ENCODE data around the gene TBC1D16. TPM values are rescaled to one million over a fixed set of nuclear protein-coding genes. Genes with fewer than 3 reads are reported as not detected.

TBC1D16 gene
- total RNA-seq, 2 experiments from 2014 or later = 0.38 to 0.74 TPM

DNA sequence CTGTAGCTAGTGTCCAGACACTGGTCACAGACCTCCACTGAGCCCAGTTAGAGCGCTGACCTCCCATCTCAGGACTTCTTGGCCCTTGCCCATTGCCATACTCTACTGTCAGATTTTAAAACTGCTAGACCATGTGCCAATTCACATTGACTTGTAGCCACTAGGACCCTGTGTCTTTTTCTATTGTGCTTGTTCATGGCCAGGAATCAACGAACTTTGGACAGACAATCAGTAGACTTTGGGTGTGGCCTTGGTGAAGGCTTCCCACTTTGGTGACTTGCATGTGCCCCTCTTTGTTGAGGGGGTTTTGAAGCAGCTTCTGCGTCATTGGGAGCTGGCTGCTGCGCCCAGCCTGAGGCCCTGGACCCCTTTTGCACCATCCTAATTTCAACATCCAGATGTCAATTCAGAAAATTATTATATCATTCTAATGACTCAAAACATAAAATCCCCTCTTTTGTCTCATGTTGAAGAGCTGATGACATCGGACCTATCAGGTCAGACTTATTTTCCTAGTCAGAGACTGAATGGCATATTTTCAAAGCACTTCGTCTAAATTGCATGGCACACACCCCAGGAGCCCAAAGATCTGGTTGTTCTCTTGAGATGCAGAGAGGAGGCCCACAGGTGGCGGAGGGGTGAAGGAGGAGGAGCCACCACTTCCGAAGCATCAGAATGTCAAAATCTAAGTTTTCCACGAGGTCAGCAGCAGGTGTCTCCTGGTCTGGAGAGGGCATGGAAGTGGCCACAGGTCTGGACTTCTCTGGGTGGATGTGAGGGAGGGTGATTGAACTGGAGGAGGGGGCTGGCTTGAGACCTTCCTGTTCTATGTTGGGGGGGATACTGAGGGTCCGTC is 103.0 kb downstream of the TBC1D16 start:
- intact Hi-C loops (cut with micrococcal nuclease; ENCODE audit: unreplicated experiment) = no loop called here
- POLR2A ChIA-PET = no interaction called here
- H3K4me1 ChIP-seq (ENCODE audit: insufficient read depth, low read length, poor library complexity, severe bottlenecking) = peaks cover 18% of the 10 kb centered on the region

DNA sequence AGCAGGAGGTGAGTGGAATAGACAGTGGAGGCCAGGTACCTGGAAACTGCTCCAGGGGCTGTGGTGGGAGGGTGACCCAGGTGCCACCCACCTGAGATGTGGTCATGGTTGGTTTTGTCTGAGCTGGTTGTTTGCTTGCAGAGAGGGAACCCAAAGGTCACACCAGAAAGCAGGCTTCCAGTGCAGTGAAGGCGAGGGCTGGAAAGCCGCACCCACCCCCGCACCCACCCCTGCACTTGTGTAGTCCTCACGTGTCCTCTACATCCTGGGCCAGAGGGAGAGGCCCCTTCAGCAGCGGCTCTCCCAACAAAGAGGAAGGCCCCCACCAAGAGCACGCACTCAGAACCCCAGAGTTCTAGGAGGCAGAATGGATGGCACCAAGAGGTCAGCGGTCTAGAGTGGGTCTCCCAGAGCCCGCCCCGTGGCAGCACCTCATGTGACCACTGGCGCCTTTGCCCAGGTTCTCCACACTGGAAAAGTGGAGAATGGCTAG is 103.8 kb downstream of the TBC1D16 start:
- Histone ChIP-seq H3K9me2 (ENCODE audit: insufficient read depth, low read length) (no peaks in the 10 kb centered on the region), H3K79me2 (ENCODE audit: insufficient read depth, low read depth, low read length) (no peaks in the 10 kb centered on the region), H3K4me1 (ENCODE audit: insufficient read depth, low read length, poor library complexity, severe bottlenecking) (peaks cover 10% of the 10 kb centered on the region), H3K4me3 (ENCODE audit: low read depth, low read length, poor library complexity, severe bottlenecking) (no peak overlapping the region), H3K4me2 (ENCODE audit: low read length) (no peak overlapping the region), H2AFZ (ENCODE audit: low read length) (no peak overlapping the region), H3K27ac (ENCODE audit: low read depth, low read length, poor library complexity, severe bottlenecking) (no peak overlapping the region), H3K9me3 (ENCODE audit: low read length) (no peaks in the 10 kb centered on the region), H3K36me3 (ENCODE audit: insufficient read depth, low read length) (no peaks in the 10 kb centered on the region), H4K20me1 (ENCODE audit: insufficient read depth, low read length) (no peaks in the 10 kb centered on the region)
- ChIA-PET POLR2A (no interaction called here), CTCF (ENCODE audit: unreplicated experiment) (interaction anchor here (0.8 kb wide), 1 partner anchor 15 kb away, joined by 3 read pairs; no protein-coding TSS in a partner anchor)
- TF ChIP-seq EZH2phosphoT487 (IDR thresholded peaks at IDR 0.05; ENCODE audit: borderline replicate concordance, low read depth, low read length) = no peak
- TF ChIP-seq, protein P1, sequence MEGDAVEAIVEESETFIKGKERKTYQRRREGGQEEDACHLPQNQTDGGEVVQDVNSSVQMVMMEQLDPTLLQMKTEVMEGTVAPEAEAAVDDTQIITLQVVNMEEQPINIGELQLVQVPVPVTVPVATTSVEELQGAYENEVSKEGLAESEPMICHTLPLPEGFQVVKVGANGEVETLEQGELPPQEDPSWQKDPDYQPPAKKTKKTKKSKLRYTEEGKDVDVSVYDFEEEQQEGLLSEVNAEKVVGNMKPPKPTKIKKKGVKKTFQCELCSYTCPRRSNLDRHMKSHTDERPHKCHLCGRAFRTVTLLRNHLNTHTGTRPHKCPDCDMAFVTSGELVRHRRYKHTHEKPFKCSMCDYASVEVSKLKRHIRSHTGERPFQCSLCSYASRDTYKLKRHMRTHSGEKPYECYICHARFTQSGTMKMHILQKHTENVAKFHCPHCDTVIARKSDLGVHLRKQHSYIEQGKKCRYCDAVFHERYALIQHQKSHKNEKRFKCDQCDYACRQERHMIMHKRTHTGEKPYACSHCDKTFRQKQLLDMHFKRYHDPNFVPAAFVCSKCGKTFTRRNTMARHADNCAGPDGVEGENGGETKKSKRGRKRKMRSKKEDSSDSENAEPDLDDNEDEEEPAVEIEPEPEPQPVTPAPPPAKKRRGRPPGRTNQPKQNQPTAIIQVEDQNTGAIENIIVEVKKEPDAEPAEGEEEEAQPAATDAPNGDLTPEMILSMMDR (conservative IDR thresholded peaks at IDR 0.05; ENCODE audit: low read length) = no peak
- DNase-seq (ENCODE audit: low spot score) = no peak
- intact Hi-C loops (cut with micrococcal nuclease; ENCODE audit: unreplicated experiment) = no loop called here
- no TSS peak for BruUV-seq (replicated peaks)

More for the DNA sequence above, 103.0 kb downstream of the TBC1D16 start:
- CTCF ChIA-PET (ENCODE audit: unreplicated experiment) = no interaction called here
- Histone ChIP-seq H2AFZ (ENCODE audit: low read length) (no peak overlapping the region), H3K36me3 (ENCODE audit: insufficient read depth, low read length) (no peaks in the 10 kb centered on the region), H3K79me2 (ENCODE audit: insufficient read depth, low read depth, low read length) (no peaks in the 10 kb centered on the region), H3K9me3 (ENCODE audit: low read length) (no peaks in the 10 kb centered on the region), H3K9me2 (ENCODE audit: insufficient read depth, low read length) (no peaks in the 10 kb centered on the region), H4K20me1 (ENCODE audit: insufficient read depth, low read length) (no peaks in the 10 kb centered on the region), H3K27ac (ENCODE audit: low read depth, low read length, poor library complexity, severe bottlenecking) (no peak overlapping the region), H3K4me3 (ENCODE audit: low read depth, low read length, poor library complexity, severe bottlenecking) (no peak overlapping the region), H3K4me2 (ENCODE audit: low read length) (no peak overlapping the region)
- no TSS peak for BruUV-seq (replicated peaks)
- DNase-seq (ENCODE audit: low spot score) = no peak
- TF ChIP-seq EZH2phosphoT487 (IDR thresholded peaks at IDR 0.05; ENCODE audit: borderline replicate concordance, low read depth, low read length) = no peak
- TF ChIP-seq, protein P1 (conservative IDR thresholded peaks at IDR 0.05; ENCODE audit: low read length) = no peak

Data from OCI-LY7 (cell line).